SK-N-MC (cell line): ENCODE measurements around the gene CTNNA1.

Experiments
- EZH2 ChIP-seq: fragments of 200-600 bp; sonication (generic); IDR thresholded peaks from one replicate; pipeline ENCODE4 v1.6.1; 2017; ENCODE audit warnings: antibody characterized with exemption
- POLR2AphosphoS5 ChIP-seq: IDR thresholded peaks from 2 replicates; pipeline ENCODE4 v1.6.1; 2012; ENCODE audit warnings: mild to moderate bottlenecking, low read depth, low read length, borderline replicate concordance

- TF ChIP-seq POLR2AphosphoS5 (no peak), EZH2 (no peak)
Measured at GRCh38 chr5:138706655-138707480, 46.4 kb upstream of the CTNNA1 start.
